HEK293 (cell line): ENCODE results near the gene DGKD.

Source experiments
- CTCF ChIP-seq: fragments of 450-650 bp; formaldehyde crosslinking; IDR thresholded peaks from 2 replicates; pipeline ENCODE4 v1.5.1; 2016; ENCODE audit warnings: missing biosample characterization, missing genetic modification characterization
- ZBTB26 ChIP-seq: fragments of 450-650 bp; formaldehyde crosslinking; optimal IDR thresholded peaks from 2 replicates; pipeline ENCODE3; 2016; ENCODE audit warnings: missing biosample characterization, mild to moderate bottlenecking, missing genetic modification characterization
- ZNF449 ChIP-seq: fragments of 450-650 bp; formaldehyde crosslinking; IDR thresholded peaks from 2 replicates; pipeline ENCODE4 v1.5.1; 2017; ENCODE audit warnings: missing biosample characterization, mild to moderate bottlenecking, missing genetic modification characterization, moderate library complexity
- ZNF639 ChIP-seq: fragments of 450-650 bp; formaldehyde crosslinking; IDR thresholded peaks from 2 replicates; pipeline ENCODE4 v1.5.1; 2016; ENCODE audit warnings: missing biosample characterization, missing genetic modification characterization
- TF ChIP-seq, protein P1 (sequence below): fragments of 450-650 bp; formaldehyde crosslinking; IDR thresholded peaks from 2 replicates; pipeline ENCODE4 v1.5.1; 2016; ENCODE audit warnings: missing biosample characterization, missing genetic modification characterization

- TF ChIP-seq ZNF639 (tag by site-specific recombination) (no peak), ZBTB26 (tag by site-specific recombination) (no peak), CTCF (tag by site-specific recombination) (no peak), ZNF449 (no peak)
- TF ChIP-seq, protein P1, sequence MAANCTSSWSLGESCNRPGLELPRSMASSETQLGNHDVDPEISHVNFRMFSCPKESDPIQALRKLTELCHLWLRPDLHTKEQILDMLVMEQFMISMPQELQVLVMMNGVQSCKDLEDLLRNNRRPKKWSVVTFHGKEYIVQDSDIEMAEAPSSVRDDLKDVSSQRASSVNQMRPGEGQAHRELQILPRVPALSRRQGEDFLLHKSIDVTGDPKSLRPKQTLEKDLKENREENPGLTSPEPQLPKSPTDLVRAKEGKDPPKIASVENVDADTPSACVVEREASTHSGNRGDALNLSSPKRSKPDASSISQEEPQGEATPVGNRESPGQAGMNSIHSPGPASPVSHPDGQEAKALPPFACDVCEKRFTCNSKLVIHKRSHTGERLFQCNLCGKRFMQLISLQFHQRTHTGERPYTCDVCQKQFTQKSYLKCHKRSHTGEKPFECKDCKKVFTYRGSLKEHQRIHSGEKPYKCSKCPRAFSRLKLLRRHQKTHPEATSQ (tag by site-specific recombination), result no peak
Measured at GRCh38 chr2:233446121-233446520, 91.8 kb downstream of the DGKD start.
